ENCODE measurements around the gene SUPT20H.

DNA sequence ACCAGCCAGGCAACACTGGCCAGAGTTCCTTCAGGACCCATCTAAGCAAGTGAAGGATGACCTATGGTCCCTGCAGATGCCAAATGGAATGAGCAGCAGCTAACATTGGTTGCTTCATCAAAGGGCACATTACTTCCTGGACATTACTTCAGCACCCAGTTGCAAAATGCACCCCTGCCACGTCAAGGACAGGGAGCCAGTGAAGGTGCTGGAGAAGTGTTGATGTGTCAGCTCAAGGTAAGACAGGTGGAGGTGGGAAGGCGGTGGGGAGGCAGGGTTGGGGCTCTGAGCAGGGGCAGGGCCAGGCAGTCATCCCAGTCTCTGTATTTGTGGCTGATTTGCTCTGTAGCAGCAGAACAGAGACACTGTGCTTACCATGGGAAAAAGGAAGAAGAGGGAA, 31.4 kb upstream of the SUPT20H start:
- TF ChIP-seq CTCF (conservative IDR thresholded peaks at IDR 0.05 in 1 of 2, IDR thresholded peaks at IDR 0.05 in 1 of 2; ENCODE audit: low read depth in 1 of 2, low read length in 2 of 2): no peak
- TF ChIP-seq EZH2 (IDR thresholded peaks at IDR 0.05; ENCODE audit: low read length, missing control alignments): no peak

Measured in fibroblast of lung (primary cell).